NCI-H526 treated with DMSO at 0.1 percent for 48 hours (cell line): Measurements from ENCODE around the gene CFAP92.

Experiments used
- DNase-seq: peaks from one replicate; lab custom pipeline; 2025; lab: John Stamatoyannopoulos, UW

CFAP92 gene

GRCh38 chr3:128991355-128991895 lies 2.5 kb downstream of the CFAP92 start:
- DNase-seq, result no peak

DNA sequence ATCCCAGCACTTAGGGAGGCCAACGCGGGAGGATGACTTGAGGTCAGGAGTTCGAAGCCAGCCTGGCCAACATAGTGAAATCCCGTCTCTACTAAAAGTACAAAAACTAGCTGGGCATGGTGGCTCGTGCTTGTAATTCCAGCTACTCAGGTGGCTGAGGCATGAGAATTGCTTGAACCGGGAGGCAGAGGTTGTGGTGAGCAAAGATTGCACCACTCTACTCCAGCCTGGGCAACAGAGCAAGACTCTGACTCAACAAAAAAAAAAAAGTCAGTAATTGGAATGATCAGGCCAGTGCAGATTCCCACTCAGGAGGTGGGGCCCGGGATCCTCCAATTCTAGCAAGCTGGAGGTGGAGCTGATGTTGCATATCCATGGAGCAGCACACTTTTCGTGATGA lies 5.6 kb downstream of the CFAP92 start:
- no peak for DNase-seq

DNA sequence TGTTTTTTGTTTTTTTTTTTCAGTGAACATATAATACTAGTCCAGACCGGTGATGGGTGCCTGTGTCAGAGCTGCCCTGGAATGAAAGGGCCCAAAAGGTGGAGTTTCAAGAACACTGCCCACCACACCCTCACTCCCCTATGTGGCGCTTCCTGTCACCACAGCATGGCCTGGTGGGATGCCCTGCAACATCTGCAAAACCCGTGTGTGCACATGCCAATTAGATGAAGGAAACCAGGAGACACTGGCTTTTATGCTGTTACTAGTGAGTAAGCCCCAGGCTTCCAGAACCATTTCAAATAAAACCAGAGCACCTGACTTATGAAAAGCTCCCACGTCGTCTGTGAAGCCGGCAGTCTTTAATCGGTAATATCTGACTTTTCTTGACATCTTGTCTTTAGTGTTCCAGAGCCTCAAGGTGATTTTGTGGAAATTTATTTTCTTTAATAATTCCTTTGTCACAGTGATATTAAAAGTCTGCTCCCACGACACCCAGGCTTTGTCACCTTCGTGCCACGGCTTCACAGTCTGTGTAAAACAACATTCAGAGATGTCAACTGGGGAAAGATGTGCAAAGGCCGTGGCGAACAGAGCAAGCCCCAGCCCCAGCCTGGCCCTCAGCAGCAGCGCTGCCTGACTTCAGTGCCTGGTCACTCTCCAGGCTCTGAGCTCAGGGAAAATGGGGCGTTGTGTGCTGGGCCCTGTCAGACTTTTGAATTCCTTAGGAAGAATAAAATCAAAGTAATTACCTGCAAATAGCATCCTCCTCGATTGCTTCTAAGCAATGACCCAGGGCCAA lies 6.4 kb downstream of the CFAP92 start:
- no peak for DNase-seq

DNA sequence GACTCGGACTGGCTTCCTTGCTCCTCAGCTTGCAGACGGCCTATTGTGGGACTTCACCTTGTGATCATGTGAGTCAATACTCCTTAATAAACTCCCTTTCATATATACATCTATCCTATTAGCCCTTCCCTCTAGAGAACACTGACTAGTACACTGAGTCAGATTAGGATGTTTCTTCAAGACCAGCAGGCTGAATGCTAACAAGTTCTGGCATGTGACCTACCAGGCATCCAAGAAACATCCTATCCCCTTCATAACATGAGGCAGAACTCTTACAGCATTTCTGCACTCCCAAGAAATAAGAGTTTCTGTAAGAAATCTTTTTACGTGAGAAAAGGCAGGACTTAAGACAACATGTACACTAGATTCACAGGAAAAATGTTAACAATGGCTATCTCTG lies 9.3 kb downstream of the CFAP92 start:
- DNase-seq, result no peak

GRCh38 chr3:128983293-128984069 lies 10.4 kb downstream of the CFAP92 start:
- no peak for DNase-seq

GRCh38 chr3:128975276-128975675 lies 18.6 kb downstream of the CFAP92 start:
- no peak for DNase-seq

DNA sequence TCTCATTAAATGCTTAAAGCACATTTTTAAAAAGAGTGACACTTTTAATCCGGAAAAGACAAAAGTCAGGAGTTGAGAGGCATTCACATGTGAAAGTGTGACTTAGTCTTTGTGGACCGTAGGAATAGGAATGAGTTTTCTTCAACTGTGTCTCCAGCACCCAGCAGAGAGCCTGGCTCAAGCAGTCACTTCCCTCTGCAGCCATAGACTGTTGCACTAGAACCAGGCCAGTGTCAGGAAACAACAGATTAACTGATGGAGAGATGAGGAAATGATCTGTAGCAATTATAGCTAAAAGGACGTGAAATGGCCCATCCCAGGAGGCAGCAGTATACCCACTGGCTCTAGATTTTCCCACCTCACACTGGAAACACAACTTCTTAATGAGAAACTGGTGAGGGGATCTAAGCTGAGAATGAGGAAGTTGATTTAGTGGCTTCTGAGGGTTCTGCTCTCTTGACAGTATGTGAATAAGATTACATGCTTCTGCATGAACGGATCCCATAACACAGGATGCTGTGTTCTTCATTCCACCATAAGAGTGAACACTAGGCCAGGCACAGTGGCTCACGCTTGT lies 19.8 kb downstream of the CFAP92 start:
- no peak for DNase-seq

DNA sequence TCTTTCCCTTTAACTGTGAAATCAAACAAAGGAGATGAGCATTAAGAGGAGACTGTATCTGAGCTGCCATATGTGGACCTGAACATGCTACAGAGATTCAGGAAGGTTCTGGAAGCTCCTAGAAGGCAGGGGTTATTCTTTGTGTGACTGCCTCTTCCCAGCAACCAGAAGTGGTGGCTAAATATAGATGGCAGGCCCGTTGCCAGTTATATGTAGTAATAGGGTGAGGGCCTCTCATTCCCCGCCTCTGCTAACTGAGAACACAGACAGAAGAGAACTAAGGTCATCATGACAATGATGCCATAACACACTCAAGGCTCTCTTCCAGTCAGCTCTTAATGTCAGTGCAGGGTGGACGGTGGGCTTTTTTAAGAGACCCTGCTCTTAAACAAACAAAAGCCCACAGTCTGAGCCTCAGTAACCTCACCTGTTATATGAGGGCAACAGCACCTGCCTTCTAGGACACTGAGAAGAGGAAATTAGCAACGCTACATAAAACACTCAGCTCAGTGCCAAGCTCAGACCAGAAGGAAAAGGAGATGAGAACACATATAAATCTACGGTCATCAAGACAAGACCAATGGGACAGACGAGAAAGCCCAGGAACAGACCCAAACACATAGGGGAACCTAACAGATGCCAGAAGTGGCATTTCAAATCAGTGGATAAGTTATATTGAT lies 22.3 kb downstream of the CFAP92 start:
- DNase-seq, result no peak

- no peak for DNase-seq
These were observed 23.2 kb downstream of the CFAP92 start for GRCh38 chr3:128970740-128971047.

- peak; percentile 13 for DNase-seq
These were observed 23.7 kb downstream of the CFAP92 start for GRCh38 chr3:128969993-128970739.

GRCh38 chr3:128967748-128968355 lies 26.0 kb downstream of the CFAP92 start:
- DNase-seq, result no peak

DNA sequence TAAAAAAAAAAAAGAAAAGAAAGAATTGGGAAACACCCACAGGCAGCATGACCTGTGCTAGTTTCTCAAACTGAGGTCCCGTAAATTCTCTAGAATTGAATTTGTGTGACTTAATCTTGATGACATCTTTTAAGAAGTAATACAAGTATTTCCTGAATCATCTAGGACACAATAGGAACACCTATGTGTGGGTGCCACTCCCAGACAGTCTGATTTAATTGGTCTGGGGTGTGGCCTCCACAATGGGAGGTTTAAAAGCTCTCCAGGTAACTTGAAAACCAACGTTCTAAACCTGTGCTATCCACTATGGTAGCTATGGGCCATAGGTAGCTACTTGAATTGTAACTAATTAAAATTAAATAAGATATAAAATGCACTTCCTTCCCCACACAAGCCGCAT lies 28.1 kb downstream of the CFAP92 start:
- no peak for DNase-seq

GRCh38 chr3:128965280-128965679 lies 28.6 kb downstream of the CFAP92 start:
- DNase-seq, result no peak

GRCh38 chr3:128956440-128956839 lies 37.4 kb downstream of the CFAP92 start:
- DNase-seq, result no peak

DNA sequence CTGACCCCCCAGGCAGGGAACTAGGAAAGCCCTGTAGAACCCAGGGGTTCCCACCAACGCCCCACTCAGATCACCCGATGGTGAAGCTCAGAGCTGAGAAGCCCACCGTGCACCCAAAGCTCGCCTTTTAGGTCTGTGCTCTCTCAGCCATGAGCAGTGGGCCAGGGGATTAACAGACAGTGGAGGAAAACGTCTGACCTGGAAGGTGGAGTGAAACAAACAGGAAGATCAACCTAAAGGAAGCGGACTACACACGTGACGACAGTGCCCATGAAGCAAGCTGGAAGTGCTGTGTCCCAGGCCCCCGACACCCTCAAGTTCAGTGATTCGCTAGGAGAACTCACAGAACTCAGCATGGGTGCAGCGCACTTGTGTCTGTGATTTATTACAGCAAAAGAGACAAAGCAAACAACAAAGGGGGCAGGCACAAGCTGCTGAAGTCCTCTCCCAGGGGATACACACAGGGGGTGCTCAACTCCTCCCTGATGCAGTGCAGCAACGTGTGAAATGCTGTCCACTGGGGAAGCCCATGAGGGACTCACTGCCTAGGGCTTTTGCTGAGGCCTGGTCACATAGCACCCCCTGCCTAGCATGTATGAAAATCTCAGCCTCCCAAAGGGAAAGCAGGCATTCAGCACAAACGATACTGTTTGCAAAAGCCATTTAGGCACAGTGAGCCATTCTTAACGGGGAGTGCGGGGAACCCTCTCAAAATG lies 43.5 kb downstream of the CFAP92 start:
- DNase-seq, result no peak

DNA sequence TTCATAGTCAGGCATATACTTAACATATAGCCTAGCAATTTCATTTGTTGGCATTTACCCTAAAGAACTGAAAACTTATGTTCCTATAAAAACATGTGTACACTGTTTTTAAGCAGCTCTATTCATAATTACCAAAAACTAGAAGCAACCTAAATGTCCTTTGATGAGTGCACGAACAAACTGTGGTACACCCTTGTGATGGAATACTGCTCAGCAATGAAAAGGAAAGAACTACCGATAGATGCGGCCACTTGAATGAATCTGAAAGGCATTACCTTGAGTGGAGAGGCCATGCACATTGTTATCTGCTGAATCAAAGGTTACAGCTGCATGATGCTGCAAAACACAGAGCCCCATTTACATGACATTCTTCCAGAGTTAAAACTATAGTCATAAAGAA lies 44.7 kb downstream of the CFAP92 start:
- no peak for DNase-seq

- no peak for DNase-seq
These were observed 47.5 kb downstream of the CFAP92 start for GRCh38 chr3:128946411-128946810.

DNA sequence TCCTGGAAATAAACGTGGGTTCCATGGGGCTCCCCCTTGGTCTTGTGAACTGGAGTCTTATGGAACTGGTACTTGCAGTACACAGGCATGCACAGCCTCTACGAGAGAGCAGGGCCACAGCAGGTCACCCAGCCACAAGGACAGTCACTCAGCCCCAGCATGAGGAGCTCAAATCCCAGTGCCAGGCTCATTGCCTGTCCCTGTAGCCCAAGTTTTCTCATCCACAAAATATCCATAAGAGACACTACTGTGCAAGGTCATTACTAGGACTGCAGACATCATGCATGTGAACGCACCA lies 48.0 kb downstream of the CFAP92 start:
- no peak for DNase-seq

DNA sequence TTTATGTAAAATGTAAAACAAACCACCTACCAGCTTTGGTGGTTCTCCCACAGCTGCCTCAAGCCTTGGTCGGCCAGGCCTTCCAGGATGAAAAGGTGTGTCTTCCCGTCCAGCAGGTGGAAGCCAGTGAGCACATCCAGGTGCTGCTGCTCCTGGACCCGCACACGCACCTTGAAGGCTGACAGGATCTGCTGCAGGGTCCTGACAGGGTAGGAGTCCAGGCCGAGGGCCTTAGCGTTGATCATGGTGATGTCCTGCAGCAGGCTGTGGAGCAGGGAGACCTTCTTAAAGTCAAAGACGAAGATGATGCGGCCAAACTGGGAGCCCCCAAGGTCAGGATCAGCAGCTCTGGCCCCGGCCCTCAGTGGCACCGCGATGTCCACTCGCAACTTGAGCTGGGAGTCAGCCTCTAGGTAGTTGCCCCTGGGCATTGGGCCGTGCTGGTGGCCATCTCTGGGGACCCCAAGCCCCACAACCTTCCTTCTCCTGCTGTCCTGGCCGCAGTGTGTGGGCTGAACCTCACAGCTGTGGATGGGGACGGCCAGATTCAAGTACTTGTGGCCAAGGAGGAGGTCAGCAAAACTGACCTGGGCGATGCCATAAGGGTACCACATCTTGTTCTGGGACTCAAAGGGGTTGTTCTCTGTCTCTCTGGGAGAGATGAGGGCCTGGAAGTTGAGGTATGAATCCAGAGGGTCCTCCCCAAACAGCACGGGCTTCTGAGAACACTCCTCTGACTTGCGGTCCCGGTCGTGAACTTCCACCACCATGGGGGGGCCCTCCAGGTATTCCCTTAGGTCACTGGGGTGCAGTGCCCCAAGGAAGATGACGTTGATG lies 48.6 kb downstream of the CFAP92 start:
- no peak for DNase-seq
